ENCODE measurements around the gene NTN1. TPM values are rescaled to one million over a fixed set of nuclear protein-coding genes. Genes with fewer than 3 reads are reported as not detected.

The NTN1 gene
- total RNA-seq, 4 donors from 2014 or later: 9.8 to 33.6 (median 17.6) TPM

GRCh38 chr17:9284884-9285283 lies 263.6 kb downstream of the NTN1 start:
- no peaks in the 10 kb centered on the region for H3K36me3 ChIP-seq
- 56 to 58% methylated on average over 3 to 4 of the region's 4 CpGs for WGBS, 2 donors
- DNase-seq: no peak
- H3K27me3 ChIP-seq: no peaks in the 10 kb centered on the region
- TF ChIP-seq POLR2A (IDR thresholded peaks at IDR 0.05) (no peak), CTCF (IDR thresholded peaks at IDR 0.05) (no peak)
- no peak overlapping the region for H3K4me3 ChIP-seq
- peaks cover 0 to 40% (median 5%) of the 10 kb centered on the region in 3 donors for H3K4me1 ChIP-seq
- H3K27ac ChIP-seq: peak overlapping the region in 3 of 4 donors; percentile 26 to 50 (median 30)
- H3K9me3 ChIP-seq: no peaks in the 10 kb centered on the region
- intact Hi-C loops (cut with DNase I): no loop called here

GRCh38 chr17:9285602-9286427 lies 264.5 kb downstream of the NTN1 start:
- WGBS, 2 donors: 55 to 70% methylated on average over 14 of the region's 14 CpGs
- intact Hi-C loops (cut with DNase I): no loop called here
- Histone ChIP-seq H3K36me3 (no peaks in the 10 kb centered on the region), H3K27ac (peak overlapping the region in 2 of 4 donors; percentile 26 to 50), H3K4me1 (peaks cover 0 to 49% (median 5%) of the 10 kb centered on the region in 3 donors), H3K27me3 (no peaks in the 10 kb centered on the region), H3K4me3 (peak overlapping the region in 2 of 4 donors; percentile 6 to 43), H3K9me3 (no peaks in the 10 kb centered on the region)
- TF ChIP-seq POLR2A (IDR thresholded peaks at IDR 0.05) (no peak), CTCF (IDR thresholded peaks at IDR 0.05) (no peak)
- DNase-seq: no peak

- TF ChIP-seq CTCF (IDR thresholded peaks at IDR 0.05) (no peak), POLR2A (IDR thresholded peaks at IDR 0.05) (no peak)
- no peak for DNase-seq
- peak overlapping the region in 2 of 4 donors; percentile 26 to 50 for H3K27ac ChIP-seq
- intact Hi-C loops (cut with DNase I): no loop called here
- H3K36me3 ChIP-seq: no peaks in the 10 kb centered on the region
- no peaks in the 10 kb centered on the region for H3K27me3 ChIP-seq
- peak overlapping the region in 2 of 4 donors; percentile 6 to 43 for H3K4me3 ChIP-seq
- H3K9me3 ChIP-seq: no peaks in the 10 kb centered on the region
- H3K4me1 ChIP-seq: peaks cover 0 to 54% (median 5%) of the 10 kb centered on the region in 3 donors
- WGBS, 2 donors: 64 to 70% methylated on average over 7 of the region's 7 CpGs
These were observed 265.1 kb downstream of the NTN1 start for GRCh38 chr17:9286434-9286833.

GRCh38 chr17:9287306-9287705 lies 266.0 kb downstream of the NTN1 start:
- Histone ChIP-seq H3K9me3 (no peaks in the 10 kb centered on the region), H3K27ac (no peak overlapping the region), H3K36me3 (no peaks in the 10 kb centered on the region), H3K4me3 (no peak overlapping the region), H3K27me3 (no peaks in the 10 kb centered on the region), H3K4me1 (peaks cover 0 to 63% (median 14%) of the 10 kb centered on the region in 3 donors)
- TF ChIP-seq CTCF (IDR thresholded peaks at IDR 0.05): no peak
- no peak for TF ChIP-seq POLR2A (IDR thresholded peaks at IDR 0.05)
- intact Hi-C loops (cut with DNase I): no loop called here
- WGBS, 2 donors: 92 to 94% methylated on average over 2 of the region's 2 CpGs
- no peak for DNase-seq

- peak overlapping the region; percentile 52 to 83 (median 58) for H3K27ac ChIP-seq
- H3K9me3 ChIP-seq: no peaks in the 10 kb centered on the region
- no peak overlapping the region for H3K4me3 ChIP-seq
- no peak for DNase-seq
- intact Hi-C loops (cut with DNase I): loop anchor here (10.0 kb wide), 1 partner anchor 295 kb away; no protein-coding TSS in a partner anchor
- TF ChIP-seq CTCF (IDR thresholded peaks at IDR 0.05) (no peak), POLR2A (IDR thresholded peaks at IDR 0.05) (no peak)
- 43 to 61% methylated on average over 7 of the region's 7 CpGs for WGBS, 2 donors
- no peaks in the 10 kb centered on the region for H3K27me3 ChIP-seq
- peaks cover 0 to 64% (median 19%) of the 10 kb centered on the region in 3 donors for H3K4me1 ChIP-seq
- no peaks in the 10 kb centered on the region for H3K36me3 ChIP-seq
These were observed 268.9 kb downstream of the NTN1 start for GRCh38 chr17:9290226-9290613.
